IMR-90 (cell line): ENCODE results near the gene CLDN22. TPM values are rescaled to one million over a fixed set of nuclear protein-coding genes. Genes with fewer than 3 reads are reported as not detected.

ENCODE experiments used
- ATAC-seq: fragments of 200-7000 bp; cut with Tn5 transposase; 2 replicates; pipeline ENCODE4 v1.9.1; 2020; ENCODE audit warnings: low read depth, mild to moderate bottlenecking, moderate library complexity
- BruUV-seq: library from RNA; stranded (reverse); fragments of 400-500 nt; replicated peaks from 2 replicates; lab custom pipeline; 2021; lab: Mats Ljungman, UMichigan
- CTCF ChIA-PET: fragments of 300-600 bp; formaldehyde crosslinking; extraction: SDS; loops from one replicate; lab custom pipeline; 2021; ENCODE audit warnings: antibody characterized with exemption; lab: Yijun Ruan, JAX
- POLR2A ChIA-PET: fragments of 300-600 bp; sonication (Branson Sonifier 250); formaldehyde crosslinking; loops from one replicate; lab custom pipeline; 2022; ENCODE audit warnings: antibody characterized with exemption; ENCODE audit not compliant: unreplicated experiment; lab: Charles Lee
- DNase-seq: peaks from one replicate; pipeline ENCODE4 v3.0.0; 2013
- H2AFZ ChIP-seq: replicated peaks from 2 replicates; pipeline ENCODE3; 2013; ENCODE audit warnings: low read length, mild to moderate bottlenecking; ENCODE audit not compliant: poor library complexity
- H2AK5ac ChIP-seq: 2 replicates; pipeline ENCODE4 v1.6.1; 2013; ENCODE audit warnings: low read depth, low read length, inconsistent platforms
- H2AK9ac ChIP-seq: replicated peaks from 2 replicates; pipeline ENCODE3; 2013; ENCODE audit warnings: mild to moderate bottlenecking, low read depth, low read length, moderate library complexity; ENCODE audit not compliant: poor library complexity
- H2BK120ac ChIP-seq: 2 replicates; pipeline ENCODE4 v1.6.1; 2013; ENCODE audit warnings: low read depth, low read length, inconsistent platforms
- H2BK15ac ChIP-seq: 3 replicates; pipeline ENCODE4 v1.6.1; 2013; ENCODE audit warnings: low read depth, low read length, inconsistent platforms
- H2BK20ac ChIP-seq: 2 replicates; pipeline ENCODE4 v1.6.1; 2013; ENCODE audit warnings: low read depth, mild to moderate bottlenecking, inconsistent platforms, low read length, moderate library complexity
- H2BK5ac ChIP-seq: 2 replicates; pipeline ENCODE4 v1.6.1; 2013; ENCODE audit warnings: mild to moderate bottlenecking, low read depth, low read length, inconsistent platforms; ENCODE audit not compliant: poor library complexity, severe bottlenecking
- H3K14ac ChIP-seq: replicated peaks from 2 replicates; pipeline ENCODE4 v1.6.1; 2013; ENCODE audit warnings: low read depth, low read length, inconsistent platforms
- H3K18ac ChIP-seq: 2 replicates; pipeline ENCODE4 v1.6.1; 2013; ENCODE audit warnings: low read depth, low read length, control low read depth
- H3K23ac ChIP-seq: 2 replicates; pipeline ENCODE4 v1.6.1; 2013; ENCODE audit warnings: low read depth, low read length, inconsistent platforms
- H3K27ac ChIP-seq: 2 replicates; pipeline ENCODE4 v1.5.1; 2013; ENCODE audit warnings: mild to moderate bottlenecking, control low read depth, low read length; ENCODE audit not compliant: insufficient read depth
- H3K27me3 ChIP-seq: 2 replicates; pipeline ENCODE4 v1.6.1; 2013; ENCODE audit warnings: low read length; ENCODE audit not compliant: control insufficient read depth, insufficient read depth
- H3K36me3 ChIP-seq: 2 replicates; pipeline ENCODE4 v1.6.1; 2013; ENCODE audit warnings: low read length, mixed read lengths; ENCODE audit not compliant: control insufficient read depth, insufficient read depth
- H3K4ac ChIP-seq: 2 replicates; pipeline ENCODE4 v1.6.1; 2013; ENCODE audit warnings: low read depth, low read length, inconsistent platforms
- H3K4me1 ChIP-seq: 2 replicates; pipeline ENCODE4 v1.6.1; 2013; ENCODE audit warnings: low read length, mixed read lengths; ENCODE audit not compliant: control insufficient read depth, insufficient read depth
- H3K4me2 ChIP-seq: 2 replicates; pipeline ENCODE4 v1.6.1; 2013; ENCODE audit warnings: low read depth, mild to moderate bottlenecking, control low read depth, low read length, moderate library complexity
- H3K4me3 ChIP-seq: 2 replicates; pipeline ENCODE4 v1.5.1; 2013; ENCODE audit warnings: low read depth, mild to moderate bottlenecking, control low read depth, low read length, moderate library complexity; ENCODE audit not compliant: insufficient read depth
- H3K56ac ChIP-seq: 2 replicates; pipeline ENCODE4 v1.6.1; 2013; ENCODE audit warnings: low read length, inconsistent platforms; ENCODE audit not compliant: insufficient read depth; ENCODE audit errors: extremely low read depth
- H3K79me1 ChIP-seq, 2 experiments: 2 replicates each; pipeline ENCODE4 v1.6.1; 2013; ENCODE audit warnings: low read length in 2 of 2, inconsistent platforms in 1 of 2, low read depth in 1 of 2
- H3K9ac ChIP-seq: 2 replicates; pipeline ENCODE4 v1.6.1; 2013; ENCODE audit warnings: low read depth, low read length, control low read depth
- H3K9me1 ChIP-seq: 2 replicates; pipeline ENCODE4 v1.6.1; 2013; ENCODE audit warnings: low read length, inconsistent platforms; ENCODE audit not compliant: insufficient read depth
- H3K9me3 ChIP-seq: 2 replicates; pipeline ENCODE4 v1.6.1; 2013; ENCODE audit warnings: low read length; ENCODE audit not compliant: control insufficient read depth, insufficient read depth
- H4K20me1 ChIP-seq: 2 replicates; pipeline ENCODE4 v1.6.1; 2013; ENCODE audit warnings: low read length, inconsistent platforms; ENCODE audit not compliant: insufficient read depth
- H4K5ac ChIP-seq: 2 replicates; pipeline ENCODE4 v1.6.1; 2013; ENCODE audit warnings: mild to moderate bottlenecking, low read depth, low read length, control low read depth
- H4K8ac ChIP-seq, 2 experiments: 2 replicates each; pipeline ENCODE4 v1.6.1; 2013; ENCODE audit warnings: low read depth in 2 of 2, low read length in 2 of 2, control low read depth in 1 of 2, inconsistent platforms in 1 of 2
- H4K91ac ChIP-seq: 2 replicates; pipeline ENCODE4 v1.6.1; 2013; ENCODE audit warnings: low read depth, low read length, inconsistent platforms; ENCODE audit not compliant: insufficient read depth
- BHLHE40 ChIP-seq: fragments of 150-350 bp; IDR thresholded peaks from 2 replicates; pipeline ENCODE4 v1.6.1; 2016; ENCODE audit warnings: mild to moderate bottlenecking, low read depth, low read length
- CEBPB ChIP-seq: IDR thresholded peaks from 2 replicates; pipeline ENCODE4 v1.6.1; 2012; ENCODE audit warnings: low read depth, low read length, improper control_type of control experiment
- CHD1 ChIP-seq: IDR thresholded peaks from 2 replicates; pipeline ENCODE4 v1.6.1; 2012; ENCODE audit warnings: low read depth, low read length, improper control_type of control experiment
- CTCF ChIP-seq: conservative IDR thresholded peaks from 2 replicates; pipeline ENCODE4 v1.5.1; 2012; ENCODE audit warnings: mild to moderate bottlenecking, low read depth, low read length, improper control_type of control experiment
- ELK1 ChIP-seq: fragments of 150-350 bp; IDR thresholded peaks from 2 replicates; pipeline ENCODE4 v1.6.1; 2016; ENCODE audit warnings: low read depth, mild to moderate bottlenecking, low read length, moderate library complexity, borderline replicate concordance
- FOS ChIP-seq: fragments of 150-350 bp; IDR thresholded peaks from 2 replicates; pipeline ENCODE4 v1.6.1; 2016; ENCODE audit warnings: low read depth, low read length
- MAZ ChIP-seq: IDR thresholded peaks from 2 replicates; pipeline ENCODE4 v1.6.1; 2012; ENCODE audit warnings: low read depth, mild to moderate bottlenecking, low read length, improper control_type of control experiment, moderate library complexity, borderline replicate concordance
- MXI1 ChIP-seq: IDR thresholded peaks from 2 replicates; pipeline ENCODE4 v1.6.1; 2012; ENCODE audit warnings: low read depth, mild to moderate bottlenecking, low read length, moderate library complexity, borderline replicate concordance
- NFE2L2 ChIP-seq: fragments of 150-350 bp; IDR thresholded peaks from 2 replicates; pipeline ENCODE4 v1.6.1; 2016; ENCODE audit warnings: low read depth, mild to moderate bottlenecking, low read length
- RCOR1 ChIP-seq: IDR thresholded peaks from 2 replicates; pipeline ENCODE4 v1.6.1; 2012; ENCODE audit warnings: mild to moderate bottlenecking, low read length, improper control_type of control experiment; ENCODE audit not compliant: insufficient replicate concordance
- RFX5 ChIP-seq: IDR thresholded peaks from 2 replicates; pipeline ENCODE4 v1.8.0; 2012; ENCODE audit warnings: low read depth, mild to moderate bottlenecking, low read length, moderate library complexity
- SMC3 ChIP-seq: fragments of 150-350 bp; IDR thresholded peaks from 2 replicates; pipeline ENCODE4 v1.6.1; 2016; ENCODE audit warnings: low read depth, mild to moderate bottlenecking, antibody characterized with exemption, low read length, moderate library complexity
- USF2 ChIP-seq: fragments of 150-350 bp; IDR thresholded peaks from 2 replicates; pipeline ENCODE4 v1.6.1; 2017; ENCODE audit warnings: mild to moderate bottlenecking, antibody characterized with exemption, low read length, low read depth
- WGBS, 2 experiments: methylation state at CpG; one replicate each; pipeline versions ENCODE4 v1.1.5 to v1.1.7; 2013; ENCODE audit warnings: missing lambda C conversion rate in 2 of 2; ENCODE audit not compliant: insufficient read length in 1 of 2; ENCODE audit errors: extremely low coverage in 2 of 2; 5-methylcytosine and 5-hydroxymethylcytosine counted together
- dilution Hi-C: fragments of 300-500 bp; cut with HindIII; formaldehyde crosslinking; loops from one replicate; pipeline ENCODE4 v1.14.3; 2018; ENCODE audit warnings: low sequenced_read_pairs; ENCODE audit not compliant: unreplicated experiment
- in situ Hi-C: fragments of 300-500 bp; cut with MboI; formaldehyde crosslinking; loops from 3 replicates; pipeline ENCODE4 v1.14.3; 2019; ENCODE audit warnings: low sequenced_read_pairs, inconsistent platforms, mixed read lengths
- intact Hi-C: fragments of 100-400 bp; cut with micrococcal nuclease; formaldehyde crosslinking; loops from 2 replicates; pipeline ENCODE4 v1.10.0; 2022
- polyA plus RNA-seq, 3 experiments: library from polyadenylated mRNA; depleted of rRNA; stranded (reverse); fragments of >200 nt; gene quantifications; 2 replicates each; pipeline ENCODE4 v1.2.3, GENCODE V29; 2012; ENCODE audit warnings: low replicate concordance in 1 of 3
- total RNA-seq: library from RNA; depleted of rRNA; stranded (reverse); fragments of >200 nt; gene quantifications from 2 replicates; pipeline ENCODE4 v1.2.3, GENCODE V29; 2012

The CLDN22 gene
- total and polyA plus RNA-seq, 2 of the 4 experiments (the other 2 are of a cell fraction): not detected

GRCh38 chr4:183337349-183337748, 17.3 kb upstream of the CLDN22 start:
- Histone ChIP-seq H3K9ac (no peak overlapping the region), H2BK5ac (no peak overlapping the region), H2AK5ac (peak overlapping the region; percentile 56), H3K4ac (peak overlapping the region; percentile 35), H4K91ac (peak overlapping the region; percentile 4; the same call in 1 of the 2 replicates), H3K4me3 (no peak overlapping the region), H2AK9ac (peak overlapping the region; percentile 45), H2AFZ (no peak overlapping the region), H3K14ac (no peak overlapping the region), H2BK120ac (peak overlapping the region; percentile 52; the same call in 1 of the 2 replicates), H3K4me1 (peaks cover 6% of the 10 kb centered on the region), H4K20me1 (no peaks in the 10 kb centered on the region), H3K27me3 (no peaks in the 10 kb centered on the region), H3K9me1 (peaks cover 7% of the 10 kb centered on the region), H3K36me3 (no peaks in the 10 kb centered on the region), H3K56ac (no peak overlapping the region), H3K27ac (no peak overlapping the region), H4K5ac (no peak overlapping the region), H3K79me1 (no peaks in the 10 kb centered on the region), H2BK20ac (peak overlapping the region; percentile 14; the same call in 1 of the 2 replicates), H2BK15ac (no peak overlapping the region), H3K18ac (no peak overlapping the region), H4K8ac (no peak overlapping the region), H3K23ac (no peak overlapping the region), H3K9me3 (no peaks in the 10 kb centered on the region), H3K4me2 (no peak overlapping the region)
- BruUV-seq: no TSS peak
- DNase-seq (no peak), ATAC-seq (no peak)
- intact Hi-C loops (no loop called here), dilution Hi-C loops (no loop called here), in situ Hi-C loops (no loop called here)
- POLR2A ChIA-PET: no interaction called here
- CTCF ChIA-PET: no interaction called here
- WGBS, 2 experiments: 75% methylated on average over 2 of the region's 9 CpGs; no CpG with 5 or more reads in 1 of the 2 experiments
- TF ChIP-seq CHD1 (no peak), ELK1 (no peak), CEBPB (no peak), BHLHE40 (no peak), MXI1 (no peak), USF2 (no peak), FOS (no peak), SMC3 (no peak), RFX5 (no peak), NFE2L2 (no peak), CTCF (no peak), RCOR1 (no peak), MAZ (no peak)
